Fibroblast of lung (primary cell): ENCODE measurements around the gene NOTCH2.
"Not testable (repeated sequence)": the region's sequence is repeated elsewhere in the genome, so short reads cannot be mapped to it uniquely, and the experiment has no call there.

Source experiments
- CTCF ChIP-seq, 2 donors: IDR thresholded peaks in 1 of 2; conservative IDR thresholded peaks in 1 of 2; 1 replicate in 1 of 2; 2 replicates in 1 of 2; pipeline ENCODE4 v1.5.1; 2011 to 2012; ENCODE audit warnings: low read length in 2 of 2, control low read depth in 1 of 2, inconsistent platforms in 1 of 2, low read depth in 1 of 2, mild to moderate bottlenecking in 1 of 2
- EZH2 ChIP-seq: IDR thresholded peaks from 2 replicates; pipeline ENCODE4 v1.5.1; 2012; ENCODE audit warnings: low read length, control low read depth, mild to moderate bottlenecking; ENCODE audit errors: missing control alignments

- not testable (repeated sequence) for TF ChIP-seq CTCF (conservative IDR thresholded peaks at IDR 0.05 in 1 of 2, IDR thresholded peaks at IDR 0.05 in 1 of 2; ENCODE audit: low read depth in 1 of 2, low read length in 2 of 2); EZH2
These were observed 37.2 kb downstream of the NOTCH2 start for GRCh38 chr1:120032253-120032652.
